ENCODE data around the gene CYP11A1. TPM values are rescaled to one million over a fixed set of nuclear protein-coding genes. Genes with fewer than 3 reads are reported as not detected.

The CYP11A1 gene
- total RNA-seq, 1 donor from 2014 or later = 2.0 TPM

DNA sequence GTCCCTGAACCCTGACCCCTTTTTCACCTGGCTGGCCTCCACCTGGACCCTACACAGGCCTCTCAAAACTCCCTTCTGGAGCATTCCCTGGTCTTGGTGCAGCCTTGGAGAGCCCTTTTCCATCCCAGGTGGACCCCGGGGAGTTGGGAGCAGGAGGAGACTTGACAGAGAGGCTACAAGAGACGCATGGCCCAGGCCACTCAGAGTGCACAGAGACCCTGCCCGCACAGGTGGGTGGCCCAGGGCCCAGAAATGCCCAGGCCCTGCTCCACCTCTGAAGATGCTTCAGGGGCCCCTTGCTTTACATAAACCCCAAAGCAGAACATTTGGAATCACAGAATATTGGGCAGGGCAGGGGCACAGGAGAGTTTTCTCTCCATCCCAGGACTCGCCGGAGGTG is 34.4 kb downstream of the CYP11A1 start:
- Histone ChIP-seq H3K4me3 (ENCODE audit: low read depth, low read length) (no peak overlapping the region), H3K36me3 (ENCODE audit: control insufficient read depth, insufficient read depth, low read length) (no peaks in the 10 kb centered on the region), H3K27me3 (ENCODE audit: control insufficient read depth, insufficient read depth, low read length) (peaks cover 5% of the 10 kb centered on the region)
- TF ChIP-seq, protein P1, sequence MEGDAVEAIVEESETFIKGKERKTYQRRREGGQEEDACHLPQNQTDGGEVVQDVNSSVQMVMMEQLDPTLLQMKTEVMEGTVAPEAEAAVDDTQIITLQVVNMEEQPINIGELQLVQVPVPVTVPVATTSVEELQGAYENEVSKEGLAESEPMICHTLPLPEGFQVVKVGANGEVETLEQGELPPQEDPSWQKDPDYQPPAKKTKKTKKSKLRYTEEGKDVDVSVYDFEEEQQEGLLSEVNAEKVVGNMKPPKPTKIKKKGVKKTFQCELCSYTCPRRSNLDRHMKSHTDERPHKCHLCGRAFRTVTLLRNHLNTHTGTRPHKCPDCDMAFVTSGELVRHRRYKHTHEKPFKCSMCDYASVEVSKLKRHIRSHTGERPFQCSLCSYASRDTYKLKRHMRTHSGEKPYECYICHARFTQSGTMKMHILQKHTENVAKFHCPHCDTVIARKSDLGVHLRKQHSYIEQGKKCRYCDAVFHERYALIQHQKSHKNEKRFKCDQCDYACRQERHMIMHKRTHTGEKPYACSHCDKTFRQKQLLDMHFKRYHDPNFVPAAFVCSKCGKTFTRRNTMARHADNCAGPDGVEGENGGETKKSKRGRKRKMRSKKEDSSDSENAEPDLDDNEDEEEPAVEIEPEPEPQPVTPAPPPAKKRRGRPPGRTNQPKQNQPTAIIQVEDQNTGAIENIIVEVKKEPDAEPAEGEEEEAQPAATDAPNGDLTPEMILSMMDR (IDR thresholded peaks at IDR 0.05; ENCODE audit: insufficient read depth, low read length, poor library complexity, severe bottlenecking) = no peak
- DNase-seq (ENCODE audit: low read depth) = no peak

DNA sequence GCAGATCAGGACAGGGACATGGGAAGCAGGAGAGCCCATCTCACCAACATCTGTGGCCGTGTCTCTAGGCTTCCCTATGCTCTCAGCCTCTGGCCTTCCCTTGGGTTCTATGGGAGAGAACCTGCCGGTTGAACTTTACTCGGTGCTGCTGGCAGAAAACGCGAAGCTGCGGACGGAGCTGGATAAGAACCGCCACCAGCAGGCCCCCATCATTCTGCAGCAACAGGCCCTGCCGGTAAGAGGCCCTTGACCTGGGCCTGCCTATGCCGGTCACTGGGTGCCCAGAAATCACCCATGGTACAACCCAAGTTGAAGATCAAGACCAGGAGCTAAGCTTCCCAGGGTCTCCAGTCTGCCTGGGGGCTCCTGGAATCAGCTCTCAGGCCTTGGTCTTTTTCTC is 34.8 kb downstream of the CYP11A1 start:
- Histone ChIP-seq H3K4me3 (ENCODE audit: low read depth, low read length) (no peak overlapping the region), H3K27me3 (ENCODE audit: control insufficient read depth, insufficient read depth, low read length) (peaks cover 6% of the 10 kb centered on the region), H3K36me3 (ENCODE audit: control insufficient read depth, insufficient read depth, low read length) (no peaks in the 10 kb centered on the region)
- TF ChIP-seq, protein P1 (IDR thresholded peaks at IDR 0.05; ENCODE audit: insufficient read depth, low read length, poor library complexity, severe bottlenecking) = no peak
- no peak for DNase-seq (ENCODE audit: low read depth)

DNA sequence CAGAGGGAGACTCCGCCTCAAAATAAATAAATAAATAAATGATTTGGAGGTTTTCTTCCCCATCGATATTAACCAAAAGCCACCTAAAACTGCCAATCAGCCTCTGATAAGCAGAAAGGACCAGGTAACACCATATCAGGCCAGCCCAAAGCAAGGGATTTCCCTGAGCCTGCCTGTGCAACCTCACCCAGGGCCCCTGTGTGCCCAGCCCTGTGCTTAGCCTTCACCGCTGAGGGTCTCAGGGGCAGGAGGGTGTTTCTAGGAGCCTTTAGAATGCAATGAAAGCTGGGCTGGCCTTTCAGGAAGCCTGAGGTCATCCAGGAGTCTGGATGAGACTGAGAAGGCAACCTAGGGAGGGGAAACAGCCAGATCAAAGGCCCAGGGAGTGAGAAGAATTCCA is 35.4 kb downstream of the CYP11A1 start:
- TF ChIP-seq, protein P1 (IDR thresholded peaks at IDR 0.05; ENCODE audit: insufficient read depth, low read length, poor library complexity, severe bottlenecking) = no peak
- H3K27me3 ChIP-seq (ENCODE audit: control insufficient read depth, insufficient read depth, low read length) = peaks cover 7% of the 10 kb centered on the region
- no peak overlapping the region for H3K4me3 ChIP-seq (ENCODE audit: low read depth, low read length)

DNA sequence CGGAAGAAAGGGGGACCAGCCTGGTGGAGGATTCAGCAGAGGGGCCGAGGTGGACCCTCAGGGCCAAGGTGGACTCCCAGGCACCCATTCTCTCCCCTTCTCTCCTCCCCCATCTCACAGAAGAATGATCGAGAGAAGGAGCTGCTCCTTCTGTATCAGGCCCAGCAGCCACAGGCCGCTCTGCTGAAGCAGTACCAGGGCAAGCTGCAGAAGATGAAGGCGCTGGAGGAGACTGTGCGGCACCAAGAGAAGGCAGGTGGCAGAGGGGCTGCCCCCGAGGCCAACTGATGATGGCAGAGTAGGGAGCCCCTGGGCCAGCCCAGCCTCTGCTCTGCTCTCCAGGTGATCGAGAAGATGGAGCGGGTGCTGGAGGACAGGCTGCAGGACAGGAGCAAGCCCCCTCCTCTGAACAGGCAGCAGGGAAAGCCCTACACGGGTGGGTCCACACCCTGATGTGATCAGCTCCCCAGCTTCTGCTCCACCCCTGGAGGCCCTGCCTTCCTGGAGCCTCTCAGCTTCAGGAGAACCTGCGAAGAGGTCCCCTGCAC is 36.5 kb downstream of the CYP11A1 start:
- Histone ChIP-seq H3K36me3 (ENCODE audit: control insufficient read depth, insufficient read depth, low read length) (no peaks in the 10 kb centered on the region), H3K27me3 (ENCODE audit: control insufficient read depth, insufficient read depth, low read length) (peaks cover 12% of the 10 kb centered on the region), H3K4me3 (ENCODE audit: low read depth, low read length) (no peak overlapping the region)
- no peak for DNase-seq (ENCODE audit: low read depth)
- TF ChIP-seq, protein P1 (IDR thresholded peaks at IDR 0.05; ENCODE audit: insufficient read depth, low read length, poor library complexity, severe bottlenecking) = no peak

More for the DNA sequence above, 35.4 kb downstream of the CYP11A1 start:
- no peak for DNase-seq (ENCODE audit: low read depth)
- no peaks in the 10 kb centered on the region for H3K36me3 ChIP-seq (ENCODE audit: control insufficient read depth, insufficient read depth, low read length)

DNA sequence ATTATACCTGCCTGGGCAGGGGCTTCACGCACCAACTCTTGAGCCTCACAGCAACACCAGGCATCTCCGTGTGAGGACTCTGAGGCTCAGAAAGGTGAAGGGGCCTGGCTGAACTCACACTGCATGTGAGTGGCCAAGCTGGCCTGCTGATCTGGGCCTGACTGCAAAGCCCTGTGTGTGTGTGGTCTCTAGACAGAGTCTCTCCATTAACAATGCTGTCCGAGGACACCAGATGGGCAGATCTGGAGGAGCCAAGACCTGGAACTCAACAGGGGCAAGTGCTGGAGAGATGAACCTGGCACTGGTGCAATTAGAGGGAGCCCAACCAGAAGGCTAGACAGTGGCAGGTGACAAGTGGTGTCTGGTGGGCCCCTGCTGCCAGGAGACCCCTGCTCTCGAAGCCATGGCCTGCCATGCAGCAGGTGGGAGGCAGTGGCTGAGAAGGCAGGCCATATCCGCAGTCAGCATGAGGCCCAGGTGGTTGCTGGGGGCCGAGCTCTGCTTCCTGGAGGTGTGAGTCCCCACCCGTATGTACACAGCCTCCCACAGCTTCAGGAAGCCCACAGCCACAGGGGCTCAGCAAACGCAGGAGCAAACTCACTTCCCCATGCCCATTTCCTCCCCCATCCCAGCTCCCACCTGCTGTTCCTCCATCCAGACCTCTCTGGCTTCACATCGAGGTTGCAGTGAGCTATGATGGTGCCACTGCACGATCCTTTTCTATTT is 39.0 kb downstream of the CYP11A1 start:
- peaks cover 16% of the 10 kb centered on the region for H3K27me3 ChIP-seq (ENCODE audit: control insufficient read depth, insufficient read depth, low read length)
- DNase-seq (ENCODE audit: low read depth) = no peak
- TF ChIP-seq, protein P1 (IDR thresholded peaks at IDR 0.05; ENCODE audit: insufficient read depth, low read length, poor library complexity, severe bottlenecking) = no peak
- H3K36me3 ChIP-seq (ENCODE audit: control insufficient read depth, insufficient read depth, low read length) = no peaks in the 10 kb centered on the region
- no peak overlapping the region for H3K4me3 ChIP-seq (ENCODE audit: low read depth, low read length)
